ENCODE results near the gene GNA15. TPM values are rescaled to one million over a fixed set of nuclear protein-coding genes. Genes with fewer than 3 reads are reported as not detected.
"Not testable (repeated sequence)": the region's sequence is repeated elsewhere in the genome, so short reads cannot be mapped to it uniquely, and the experiment has no call there.

GNA15 gene
- total and polyA plus RNA-seq, 10 donors: 3.8 to 24.9 (median 12.5) TPM

DNA sequence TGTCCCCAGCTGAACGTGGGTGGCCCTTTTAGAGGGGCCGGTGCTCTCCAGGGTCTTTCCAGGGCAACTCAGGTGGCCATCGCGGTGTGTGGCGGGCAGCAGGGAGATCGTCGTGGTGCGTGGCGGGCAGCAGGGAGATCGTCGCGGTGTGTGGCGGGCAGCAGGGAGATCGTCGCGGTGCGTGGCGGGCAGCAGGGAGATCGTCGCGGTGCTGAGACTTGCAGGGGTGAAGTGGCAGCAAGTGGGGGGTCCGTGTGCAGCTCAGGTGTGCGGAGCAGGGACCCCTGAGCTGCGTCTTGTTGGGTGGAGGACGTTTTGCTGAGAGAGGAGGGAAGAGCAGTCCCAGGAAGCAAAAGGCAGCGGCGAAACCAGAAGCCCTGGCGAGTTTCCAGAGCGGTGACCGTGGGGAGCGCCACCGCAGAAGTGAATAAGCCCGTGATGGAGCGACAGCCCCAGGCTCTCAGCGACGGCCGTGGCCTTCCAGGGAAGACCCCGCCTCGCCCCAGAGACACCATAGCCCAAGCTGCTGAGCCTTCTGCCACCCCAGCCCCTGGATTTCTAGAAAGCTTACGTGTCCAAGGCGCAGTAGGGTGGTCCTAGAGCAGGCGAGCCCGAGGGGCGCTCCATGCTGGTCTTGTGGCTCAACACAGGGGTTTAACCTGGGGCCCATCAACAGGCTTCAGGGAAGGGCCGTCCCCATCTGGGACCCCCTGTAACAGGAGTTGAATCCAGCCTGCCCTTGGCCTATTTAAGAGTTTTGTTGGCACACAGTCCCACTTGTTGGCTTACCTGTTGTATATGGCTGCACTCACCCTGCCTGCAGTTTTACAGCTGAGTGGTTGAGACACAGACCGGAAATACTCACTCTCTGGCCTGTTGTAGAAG lies 55.3 kb downstream of the GNA15 start:
- intact Hi-C loops (cut with DNase I; ENCODE audit: low total_unique reads): no loop called here
- Histone ChIP-seq H3K4me1 (peaks cover 32 to 76% (median 44%) of the 10 kb centered on the region in 6 donors), H3K4me3 (no peak overlapping the region), H3K27ac (peak overlapping the region in 2 of 8 donors; percentile 53 to 98), H3K36me3 (peaks cover 0 to 78% (median 20%) of the 10 kb centered on the region in 6 donors), H3K9me3 (no peaks in the 10 kb centered on the region), H3K27me3 (replicated peaks in 1 of 7) (no peaks in the 10 kb centered on the region)
- WGBS, 5 donors: 82 to 92% (median 89%) methylated on average over 40 to 46 of the region's 46 CpGs
- DNase-seq: peak; percentile 74
- TF ChIP-seq POLR2AphosphoS5 (IDR thresholded peaks at IDR 0.05): peak in 1 of 3 donors; percentile 6
- no peak for TF ChIP-seq CTCF (IDR thresholded peaks at IDR 0.05 in 8 of 11, conservative IDR thresholded peaks at IDR 0.05 in 3 of 11)

GRCh38 chr19:3191806-3192104 lies 55.9 kb downstream of the GNA15 start:
- peak overlapping the region in 1 of 8 donors; percentile 53 for H3K27ac ChIP-seq
- intact Hi-C loops (cut with DNase I; ENCODE audit: low total_unique reads); H3K4me3 ChIP-seq; DNase-seq; H3K27me3 ChIP-seq (replicated peaks in 1 of 7); H3K9me3 ChIP-seq: not testable (repeated sequence)
- H3K4me1 ChIP-seq: peaks cover 27 to 70% (median 38%) of the 10 kb centered on the region in 6 donors
- WGBS, 5 donors: 88 to 94% (median 91%) methylated on average over 12 of the region's 12 CpGs
- peaks cover 0 to 84% (median 25%) of the 10 kb centered on the region in 6 donors for H3K36me3 ChIP-seq

DNA sequence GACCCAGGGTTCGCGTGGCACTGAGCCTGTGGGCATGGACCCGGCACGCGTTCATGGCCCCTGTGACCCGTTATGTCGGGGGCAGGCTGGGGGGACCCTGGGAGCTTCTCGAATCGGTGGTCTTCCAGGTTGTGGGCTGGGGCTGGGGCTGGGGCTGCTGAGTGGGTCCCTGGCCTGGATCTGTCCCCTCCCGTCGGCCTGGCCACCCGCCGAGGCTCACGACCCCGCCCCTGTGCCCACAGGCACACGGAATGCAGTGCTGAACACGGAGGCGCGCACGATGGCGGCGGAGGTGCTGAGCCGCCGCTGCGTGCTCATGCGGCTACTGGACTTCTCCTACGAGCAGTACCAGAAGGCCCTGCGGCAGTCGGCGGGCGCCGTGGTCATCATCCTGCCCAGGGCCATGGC lies 56.4 kb downstream of the GNA15 start:
- H3K27ac ChIP-seq: no peak overlapping the region
- WGBS, 5 donors: 94 to 96% (median 95%) methylated on average over 14 to 32 of the region's 32 CpGs
- intact Hi-C loops (cut with DNase I; ENCODE audit: low total_unique reads): no loop called here
- H3K9me3 ChIP-seq: no peaks in the 10 kb centered on the region
- peak; percentile 74 for DNase-seq
- H3K4me1 ChIP-seq: peaks cover 23 to 65% (median 33%) of the 10 kb centered on the region in 6 donors
- H3K4me3 ChIP-seq: no peak overlapping the region
- H3K36me3 ChIP-seq: peaks cover 0 to 89% (median 29%) of the 10 kb centered on the region in 6 donors
- no peaks in the 10 kb centered on the region for H3K27me3 ChIP-seq (replicated peaks in 1 of 7)
- TF ChIP-seq POLR2A (IDR thresholded peaks at IDR 0.05): no peak
- peak in 2 of 3 donors; percentile 11 to 29 for TF ChIP-seq POLR2AphosphoS5 (IDR thresholded peaks at IDR 0.05)
- TF ChIP-seq CTCF (IDR thresholded peaks at IDR 0.05 in 8 of 11, conservative IDR thresholded peaks at IDR 0.05 in 3 of 11): no peak

DNA sequence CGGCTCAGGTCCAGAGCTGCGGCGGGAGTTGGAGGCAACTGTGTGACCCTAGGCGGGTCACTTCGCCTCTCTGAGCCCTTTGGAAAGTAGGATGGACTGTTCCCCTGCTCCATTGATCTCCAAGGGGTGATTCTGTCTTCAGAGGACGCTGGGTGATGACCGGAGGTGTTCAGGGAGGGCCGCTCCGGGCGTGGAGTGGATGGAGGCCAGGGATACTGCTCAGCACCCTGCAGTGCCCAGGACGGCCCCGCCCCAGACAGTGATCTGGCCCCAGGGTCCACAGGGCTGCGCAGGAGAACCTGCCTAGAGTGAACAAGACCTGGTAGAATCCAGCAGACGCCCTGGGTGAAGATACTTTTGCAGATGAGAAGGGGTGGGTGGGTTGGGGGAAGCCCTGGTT lies 56.9 kb downstream of the GNA15 start:
- peak; percentile 66 for DNase-seq
- WGBS, 5 donors: 86 to 95% (median 93%) methylated on average over 10 to 14 of the region's 14 CpGs
- Histone ChIP-seq H3K27me3 (replicated peaks in 1 of 7) (no peaks in the 10 kb centered on the region), H3K27ac (no peak overlapping the region), H3K4me3 (no peak overlapping the region), H3K36me3 (peaks cover 0 to 94% (median 31%) of the 10 kb centered on the region in 6 donors), H3K4me1 (peaks cover 18 to 61% (median 29%) of the 10 kb centered on the region in 6 donors), H3K9me3 (no peaks in the 10 kb centered on the region)
- intact Hi-C loops (cut with DNase I; ENCODE audit: low total_unique reads): no loop called here
- TF ChIP-seq POLR2A (IDR thresholded peaks at IDR 0.05) (no peak), POLR2AphosphoS5 (IDR thresholded peaks at IDR 0.05) (peak in 1 of 3 donors; percentile 3)

Data from spleen (tissue), 11 donors.